HG02610 (cell line): ENCODE measurements around the gene NDUFAB1.
"Not testable (repeated sequence)": the region's sequence is repeated elsewhere in the genome, so short reads cannot be mapped to it uniquely, and the experiment has no call there.

Source experiments
- ATAC-seq: cut with Tn5 transposase; IDR thresholded peaks from one replicate; pipeline ENCODE4 v1.9.1; 2021; ENCODE audit warnings: mild to moderate bottlenecking, moderate library complexity; ENCODE audit not compliant: unreplicated experiment

The NDUFAB1 gene

GRCh38 chr16:23595951-23596720, at the start of gene NDUFAB1:
Gene NDUFAB1, minus strand, starts transcription at chr16:23596316. Its CDS starts 26 bp downstream, at chr16:23596290.
- ATAC-seq, result peak; percentile 93

DNA sequence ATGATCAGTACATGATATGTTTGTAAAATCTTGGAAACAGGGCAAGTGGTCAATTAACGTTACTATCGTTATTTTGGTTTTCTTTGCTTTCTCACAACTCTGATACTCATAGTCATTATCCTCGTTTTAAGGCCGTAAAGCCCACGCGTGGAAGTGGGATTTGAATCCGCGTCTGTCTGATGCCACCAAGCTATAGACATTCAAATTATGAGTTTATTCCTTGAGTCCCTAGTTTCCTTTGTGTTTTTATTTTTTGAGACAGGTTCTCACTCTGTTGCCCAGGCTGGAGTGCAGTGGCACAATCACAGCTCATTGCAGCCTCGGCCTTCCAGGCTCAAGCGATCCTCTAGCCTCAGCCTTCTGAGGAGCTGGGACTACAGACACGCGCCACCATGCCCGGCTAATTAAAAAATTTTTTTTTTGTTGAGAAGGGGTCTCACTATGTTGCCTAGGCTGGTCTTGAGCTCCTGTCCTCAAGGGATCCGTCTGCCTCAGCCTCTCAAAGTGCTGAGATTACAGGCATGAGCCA, 46.2 kb upstream of the NDUFAB1 start:
- no peak for ATAC-seq

DNA sequence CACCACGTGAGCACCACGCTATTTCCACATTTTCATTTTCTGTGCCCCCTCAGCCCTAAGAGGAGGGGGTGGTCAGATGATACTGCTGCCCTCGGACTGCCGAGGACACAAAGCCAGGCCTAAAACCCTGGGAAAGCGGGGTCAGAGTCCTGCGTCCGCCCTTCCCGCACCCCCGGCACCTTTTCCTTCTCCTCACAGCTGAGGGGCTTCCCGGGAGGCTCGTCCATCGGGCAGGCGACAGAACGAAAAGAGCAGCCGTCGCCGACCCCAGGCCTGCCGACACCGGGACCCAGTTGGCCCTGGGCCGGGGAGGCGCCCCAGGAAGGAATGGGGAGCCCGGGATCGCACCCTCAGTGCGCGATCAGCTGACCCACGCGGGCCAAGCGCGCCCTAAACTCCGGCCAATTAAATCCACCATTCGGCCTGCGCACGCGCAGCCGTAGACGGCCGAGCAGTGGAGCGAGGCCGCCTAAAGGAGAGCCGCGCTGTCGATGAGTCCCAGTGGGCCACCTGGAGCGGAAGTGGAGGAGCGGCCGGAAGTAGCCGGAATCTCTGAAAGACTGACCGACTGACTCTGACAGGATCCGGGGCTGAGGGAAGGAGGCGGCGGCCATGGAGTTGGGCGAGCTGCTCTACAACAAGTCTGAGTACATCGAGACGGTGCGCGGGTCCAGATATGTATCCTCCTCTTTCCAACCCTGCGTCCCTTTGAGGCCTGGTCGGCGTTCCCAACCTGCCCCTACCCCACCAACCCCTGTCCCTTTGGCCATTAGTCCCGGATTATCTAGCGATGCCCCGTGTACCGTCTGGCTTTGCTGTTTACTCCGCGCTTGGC, 45.0 kb upstream of the NDUFAB1 start, which contains the start of the genes DCTN5 and PALB2:
Gene DCTN5 (plus strand): TSS at position 536 of the 835 bp plus-strand sequence. CDS start 77 bp downstream, at position 613.
Gene PALB2 (minus strand): TSS at position 380 of the 835 bp plus-strand sequence. CDS start 153 bp downstream, at position 227.
- peak; percentile 98 for ATAC-seq

- no peak for ATAC-seq
Observed at GRCh38 chr16:23640615-23640930, 44.5 kb upstream of the NDUFAB1 start.

- ATAC-seq, result no peak
Observed at GRCh38 chr16:23635958-23636357, 39.8 kb upstream of the NDUFAB1 start.

GRCh38 chr16:23634461-23635036, 38.4 kb upstream of the NDUFAB1 start:
- no peak for ATAC-seq

DNA sequence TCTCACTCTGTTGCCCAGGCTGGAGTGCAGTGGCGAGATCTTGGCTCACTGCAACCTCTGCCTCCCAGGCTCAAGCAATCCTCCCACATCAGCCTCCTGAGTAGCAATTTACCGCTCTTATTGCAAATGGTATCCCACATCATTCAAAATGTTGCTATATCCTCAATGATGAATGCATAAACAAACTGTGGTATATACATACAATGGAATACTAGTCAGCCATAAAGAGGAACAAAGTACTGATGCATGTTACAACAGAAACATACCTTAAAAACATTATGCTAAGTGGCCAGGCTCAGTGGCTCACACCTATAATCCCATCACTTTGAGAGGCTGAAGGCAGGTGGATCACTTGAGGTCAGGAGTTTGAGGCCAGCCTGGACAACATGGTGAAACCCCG, 35.8 kb upstream of the NDUFAB1 start:
- ATAC-seq, result not testable (repeated sequence)

DNA sequence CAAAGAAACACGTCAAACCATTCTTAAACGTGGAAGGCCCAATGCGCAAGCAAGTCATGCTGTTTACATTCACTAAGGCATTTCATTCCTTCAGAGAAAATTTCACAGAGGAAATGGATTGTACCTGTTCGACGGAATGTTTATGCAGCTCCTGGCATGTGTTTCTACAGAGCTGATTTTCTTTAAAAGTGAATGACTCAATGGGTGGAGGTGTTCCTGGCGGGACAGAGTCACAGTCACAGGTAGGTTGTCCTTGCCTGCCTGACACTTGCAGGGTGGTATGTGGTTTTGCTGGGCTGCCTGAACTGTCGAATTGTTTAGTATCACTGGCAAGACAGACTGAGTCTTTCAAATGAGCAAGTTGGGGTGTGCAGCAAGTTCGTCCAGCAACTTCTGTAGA, 33.4 kb upstream of the NDUFAB1 start:
- ATAC-seq, result no peak

GRCh38 chr16:23624092-23624491, 28.0 kb upstream of the NDUFAB1 start:
- no peak for ATAC-seq

DNA sequence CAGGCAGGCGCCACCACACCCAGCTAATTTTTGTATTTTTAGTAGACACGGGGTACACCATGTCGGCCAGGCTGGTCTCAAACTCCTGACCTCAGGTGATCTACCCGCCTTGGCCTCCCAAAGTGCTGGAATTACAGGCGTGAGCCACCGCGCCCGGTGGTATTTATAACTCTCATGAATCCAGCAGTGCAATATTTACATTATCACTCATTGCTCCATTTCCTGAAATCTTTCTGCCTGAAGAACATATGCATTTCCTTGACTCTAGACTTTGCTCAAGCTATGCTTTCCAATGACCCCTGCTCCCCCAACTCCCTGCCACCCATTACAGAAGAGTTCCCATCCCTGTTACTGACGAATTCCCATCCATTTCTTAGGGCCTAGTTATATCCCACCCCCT, 19.7 kb upstream of the NDUFAB1 start:
- no peak for ATAC-seq

- no peak for ATAC-seq
Observed at GRCh38 chr16:23611936-23612335, 15.8 kb upstream of the NDUFAB1 start.

- not testable (repeated sequence) for ATAC-seq
Observed at GRCh38 chr16:23610905-23611304, 14.8 kb upstream of the NDUFAB1 start.

DNA sequence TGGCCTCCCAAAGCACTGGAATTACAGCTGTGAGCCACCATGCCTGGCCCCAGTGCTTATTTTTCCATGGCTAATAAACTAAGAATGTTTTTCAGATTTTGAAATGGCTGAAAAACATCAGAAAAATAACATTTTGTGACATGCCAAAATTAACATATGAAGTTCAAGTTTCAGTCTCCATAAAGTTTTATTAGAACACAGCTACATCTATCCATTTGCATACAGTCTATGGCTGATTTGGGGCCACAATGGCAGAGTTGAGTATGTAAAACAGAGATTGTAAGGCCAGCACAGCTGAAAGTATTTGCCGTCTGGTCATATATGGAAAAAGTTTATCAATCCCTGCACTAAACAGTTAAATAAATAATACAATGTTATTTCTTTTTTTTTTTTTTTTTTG, 13.8 kb upstream of the NDUFAB1 start:
- no peak for ATAC-seq

DNA sequence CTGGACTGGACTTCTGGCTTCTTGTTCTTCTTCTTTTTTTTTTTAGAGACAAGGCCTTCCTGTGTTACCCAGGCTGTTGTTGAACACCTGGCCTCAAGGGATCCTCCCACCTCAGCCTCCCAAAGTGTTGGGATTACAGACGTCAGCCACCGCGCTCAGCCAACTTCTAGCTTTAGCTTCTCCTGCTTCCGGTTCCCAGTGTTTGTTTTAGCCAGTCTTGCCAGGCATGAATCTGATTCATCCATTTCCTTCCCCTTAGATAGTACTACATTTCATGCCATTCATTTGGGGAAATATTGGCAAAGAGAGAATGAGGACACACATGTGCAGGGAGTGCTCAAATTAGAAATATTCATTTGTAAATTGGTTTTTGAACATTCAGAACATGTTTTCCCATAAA, 12.1 kb upstream of the NDUFAB1 start:
- ATAC-seq, result no peak

DNA sequence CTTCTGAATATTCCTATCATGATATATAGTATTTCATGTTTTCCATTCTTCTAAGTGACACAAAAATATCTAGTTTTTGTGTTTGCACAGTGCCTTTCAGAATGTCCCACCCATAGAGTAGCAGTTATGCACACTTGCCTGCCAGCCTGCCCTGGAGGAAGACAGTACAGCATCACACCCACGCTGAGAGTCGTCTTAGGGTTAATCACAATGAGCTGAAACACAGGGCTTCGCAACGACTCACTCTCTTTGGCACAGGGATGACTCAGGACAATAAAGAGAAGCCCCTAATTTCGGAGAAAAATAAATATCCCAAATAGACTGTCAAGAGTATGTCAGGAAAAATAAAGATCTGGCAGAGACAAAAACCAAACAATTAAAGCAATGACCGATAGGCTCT, 11.6 kb upstream of the NDUFAB1 start:
- ATAC-seq, result no peak

GRCh38 chr16:23597003-23597756, 1.1 kb upstream of the NDUFAB1 start:
- no peak for ATAC-seq

DNA sequence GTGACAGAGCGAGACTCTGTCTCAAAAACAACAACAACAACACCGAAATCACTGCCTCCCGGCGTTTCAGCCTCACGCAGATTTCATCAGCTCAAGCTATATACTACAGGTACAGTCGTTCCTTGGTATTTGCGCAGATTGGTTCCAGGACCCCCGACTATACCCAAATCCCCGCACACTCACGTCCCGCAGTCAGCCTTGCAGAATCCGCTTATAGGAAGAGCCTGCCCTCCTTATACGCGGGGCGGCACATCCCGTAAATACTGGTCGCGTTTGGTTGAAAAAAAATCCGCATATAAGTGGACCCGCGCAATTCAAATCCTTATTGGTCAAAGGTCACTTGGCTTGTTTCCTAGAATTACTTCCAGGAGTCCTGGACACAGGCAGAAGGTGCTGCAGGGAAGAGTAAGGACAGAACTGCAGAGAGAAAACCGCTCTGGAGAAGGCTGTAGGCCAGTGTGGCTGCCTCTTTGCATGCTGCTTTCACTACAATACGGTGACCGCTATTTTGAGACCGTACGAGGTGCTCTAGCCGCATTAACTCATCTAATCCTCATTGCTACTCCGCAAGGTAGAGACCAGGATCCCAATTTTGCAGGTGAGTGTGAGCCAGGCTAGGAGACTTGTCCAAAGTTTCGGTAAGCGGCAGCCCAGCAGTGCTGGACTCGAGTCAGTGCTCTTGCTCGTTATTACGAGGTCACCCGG, 718 bp downstream of the NDUFAB1 start:
- no peak for ATAC-seq

- no peak for ATAC-seq
Observed at GRCh38 chr16:23594186-23594585, 1.9 kb downstream of the NDUFAB1 start.

DNA sequence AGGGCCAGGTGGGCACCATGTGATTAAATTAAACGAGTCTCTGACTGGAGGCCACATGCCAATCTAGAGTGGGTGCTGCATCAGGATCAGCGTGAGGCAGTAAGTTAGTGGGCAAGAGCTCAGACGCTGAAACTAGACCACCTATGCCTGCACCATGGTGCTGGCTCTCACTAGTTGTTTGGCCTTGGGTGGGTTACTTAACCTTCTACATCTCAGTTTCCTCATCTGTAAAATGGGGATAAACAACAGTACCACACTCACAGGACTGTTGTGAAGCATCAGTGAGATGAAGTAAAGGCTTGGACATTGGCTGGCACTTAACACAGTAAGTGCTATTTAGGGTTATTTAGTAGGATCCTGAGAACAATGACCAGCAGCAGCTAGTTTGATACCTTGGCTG, 5.9 kb downstream of the NDUFAB1 start:
- ATAC-seq, result no peak

DNA sequence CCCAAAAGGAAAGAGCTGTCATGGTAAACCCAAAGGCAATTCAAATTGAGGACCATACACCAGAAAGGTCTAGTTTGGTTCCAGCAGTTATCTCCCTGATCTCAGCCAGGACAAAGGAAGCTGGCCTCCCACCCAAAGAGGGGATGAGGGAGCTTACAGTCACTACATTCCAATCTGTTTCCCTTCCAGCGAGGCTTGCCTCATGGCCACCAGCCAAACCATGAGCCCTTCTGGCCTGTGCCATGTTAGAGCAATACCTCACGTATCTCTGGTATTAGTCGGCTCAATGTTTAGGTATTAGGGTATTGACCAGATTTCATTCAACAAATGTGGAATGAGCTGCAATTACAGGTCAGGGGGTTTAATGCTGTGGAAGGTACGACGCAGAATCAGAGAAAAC, 8.4 kb downstream of the NDUFAB1 start:
- no peak for ATAC-seq
